NCI-H1105 treated with DMSO at 0.1 percent for 48 hours (cell line): ENCODE measurements around the gene RBP5.
A peak's percentile ranks its signal among the peaks of the same experiment; 100 is the strongest.

Experiments
- DNase-seq: peaks from one replicate; lab custom pipeline; 2025; lab: John Stamatoyannopoulos, UW

Gene RBP5

DNA sequence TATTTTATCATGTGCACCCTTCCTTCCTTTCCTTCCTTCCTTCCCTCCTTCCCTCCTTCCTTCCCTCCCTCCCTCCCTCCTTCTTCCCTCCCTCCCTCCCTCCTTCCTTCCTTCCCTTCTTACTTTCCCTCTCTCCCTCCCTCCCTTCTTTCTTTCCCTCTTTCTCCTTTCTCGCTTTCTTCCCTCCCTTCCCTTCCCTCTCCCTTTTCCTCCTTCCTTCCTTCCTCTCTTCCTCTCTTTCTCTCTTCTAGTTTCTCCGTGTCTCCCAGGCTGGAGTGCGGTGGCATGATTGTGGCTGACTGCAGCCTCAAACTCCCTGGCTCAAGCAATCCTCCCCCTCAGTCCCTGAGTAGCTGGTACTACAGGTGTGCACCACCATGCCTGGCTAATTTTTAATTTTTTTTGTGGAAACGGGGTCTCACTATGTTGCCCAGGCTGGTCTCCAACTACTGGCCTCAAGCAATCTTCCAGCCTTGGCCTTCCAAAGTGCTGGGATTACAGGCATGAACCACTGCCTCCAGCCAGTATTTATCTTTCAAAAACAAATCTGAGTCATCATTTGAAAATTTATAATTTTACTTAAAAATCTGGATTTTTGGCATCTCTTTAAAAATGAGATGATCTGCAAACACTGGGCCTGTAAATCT lies 27.5 kb downstream of the RBP5 start:
- no peak for DNase-seq

DNA sequence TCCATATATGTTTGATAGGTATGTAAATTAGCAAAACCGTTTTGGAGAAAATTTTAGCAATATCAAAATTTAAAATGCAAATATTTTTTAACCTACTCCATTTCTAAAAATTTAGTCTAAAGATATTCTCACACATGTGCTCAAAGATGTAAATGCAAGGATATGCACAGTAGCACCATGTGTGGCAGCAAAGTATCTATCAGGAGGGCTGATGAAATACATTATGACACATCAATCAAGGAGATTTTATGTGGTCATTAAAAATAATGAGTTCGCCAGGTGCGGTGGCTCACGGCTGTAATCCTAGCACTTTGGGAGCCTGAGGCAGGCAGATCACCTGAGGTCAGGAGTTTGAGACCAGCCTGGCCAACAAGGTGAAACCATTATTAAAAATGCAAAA lies 28.4 kb downstream of the RBP5 start:
- DNase-seq, result peak; percentile 41

DNA sequence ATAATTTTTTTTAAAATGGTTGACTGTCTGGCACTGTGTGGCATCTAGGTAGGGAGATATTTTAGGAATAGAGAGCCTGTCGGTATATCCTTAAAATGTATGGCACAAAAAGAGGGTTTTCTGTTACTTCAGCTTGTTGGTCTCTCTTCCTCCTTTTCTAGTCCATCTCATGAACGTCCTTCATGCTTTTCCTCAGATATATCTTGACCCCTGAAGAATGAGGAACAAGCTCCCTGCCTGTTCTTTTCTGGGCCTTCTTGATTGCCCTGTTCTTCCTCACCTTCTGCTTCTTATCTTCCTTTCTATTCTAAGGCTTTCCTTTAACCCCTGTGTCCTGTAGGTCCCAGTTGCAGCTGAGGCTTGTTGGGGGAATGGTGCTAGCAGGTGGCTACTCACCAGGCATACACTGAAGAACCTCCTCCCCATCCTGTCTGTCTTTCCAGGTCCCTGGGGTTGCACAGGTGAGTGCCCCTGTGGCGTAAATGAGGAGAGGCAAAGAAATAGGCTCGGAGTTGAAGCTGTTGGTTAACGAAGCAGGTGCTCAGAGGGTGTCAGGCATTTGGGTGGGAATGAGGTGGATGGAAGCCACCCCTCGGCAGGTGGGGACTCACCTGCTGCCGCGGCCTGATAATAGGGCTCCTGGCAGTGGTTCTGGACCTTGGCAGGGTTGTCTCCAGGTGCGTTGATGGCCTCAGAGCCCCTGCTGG lies 29.2 kb downstream of the RBP5 start:
- DNase-seq, result peak; percentile 81

DNA sequence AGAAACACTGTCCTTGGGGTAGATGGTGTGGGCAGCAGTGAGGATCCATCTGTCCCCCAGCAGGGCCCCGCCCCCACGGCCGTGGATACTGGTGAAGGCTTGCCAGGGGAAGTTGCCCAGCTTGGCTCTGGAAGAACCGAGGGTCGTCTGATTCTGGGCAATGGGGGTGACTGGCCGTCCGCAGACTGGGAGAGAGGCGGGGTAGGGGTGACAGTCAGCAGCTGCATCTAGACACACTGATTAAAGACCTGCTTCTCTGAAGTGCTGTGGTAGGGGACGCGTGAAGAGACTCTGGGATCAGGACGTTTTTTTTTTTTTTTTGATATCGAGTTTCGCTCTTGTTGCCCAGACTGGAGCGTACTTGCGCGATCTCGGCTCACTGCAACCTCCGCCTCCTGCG lies 31.7 kb downstream of the RBP5 start:
- DNase-seq, result peak; percentile 7

DNA sequence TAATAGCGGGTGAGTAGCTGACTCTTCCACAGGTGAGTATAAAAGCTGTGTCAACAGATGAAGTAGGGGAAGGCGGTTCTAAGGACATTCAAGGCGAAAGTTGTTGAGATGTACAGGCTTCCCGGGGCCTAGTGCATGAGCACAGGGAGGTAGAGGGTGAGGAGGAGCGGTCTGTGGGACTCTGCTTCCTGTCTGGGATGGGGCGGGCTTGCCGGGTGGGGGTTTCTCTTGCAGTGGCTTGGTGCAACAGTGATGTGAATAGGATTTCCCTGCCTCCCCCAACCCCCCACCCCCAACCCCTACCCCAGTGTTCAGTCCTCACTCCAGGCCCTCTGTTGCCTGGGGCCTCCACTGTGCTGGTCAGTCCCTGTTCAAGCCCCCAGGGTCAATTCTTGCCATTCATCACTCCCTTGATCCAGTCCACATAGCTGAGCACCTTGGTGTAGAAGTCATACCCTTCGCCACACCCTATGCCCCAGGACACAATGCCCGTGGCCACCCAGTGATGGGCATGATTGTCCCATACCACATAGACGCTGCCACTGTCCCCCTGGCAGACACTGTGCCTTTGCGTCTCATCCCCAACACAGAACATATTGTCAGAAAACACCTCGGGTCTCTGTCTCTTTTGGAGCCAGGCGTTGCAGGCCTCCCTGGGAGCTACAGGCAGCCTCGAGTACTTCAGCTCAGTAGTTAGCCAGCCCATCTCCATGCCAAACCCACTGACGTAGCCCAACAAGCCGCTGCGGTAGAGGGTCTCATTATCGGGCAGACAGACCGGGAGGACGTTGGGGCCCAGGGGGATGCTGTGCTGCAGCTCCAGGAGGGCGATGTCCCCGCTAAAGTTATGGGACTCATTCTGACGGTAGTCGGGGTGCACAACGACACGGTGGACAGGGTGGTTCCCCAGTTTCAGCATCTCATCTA lies 32.4 kb downstream of the RBP5 start:
- DNase-seq, result no peak

DNA sequence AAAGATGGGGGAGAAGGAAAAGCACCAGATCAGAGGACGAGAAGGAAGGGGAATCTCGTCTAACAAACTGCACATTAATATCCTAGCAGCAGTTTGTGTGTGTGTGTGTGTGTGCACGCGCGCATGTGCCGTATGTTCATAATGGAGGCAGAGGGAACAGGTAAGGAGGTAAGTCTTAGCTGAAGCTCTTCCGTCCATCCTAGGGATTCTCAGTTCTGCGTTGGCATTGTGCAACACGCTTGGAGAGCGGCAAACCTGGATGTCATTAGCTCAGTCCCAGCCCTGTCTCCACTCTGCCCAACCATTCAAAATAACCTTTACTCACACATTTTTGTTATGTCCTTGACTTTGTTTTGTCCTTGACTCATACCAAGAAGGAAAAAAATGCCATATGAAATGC lies 34.8 kb downstream of the RBP5 start:
- DNase-seq, result no peak

DNA sequence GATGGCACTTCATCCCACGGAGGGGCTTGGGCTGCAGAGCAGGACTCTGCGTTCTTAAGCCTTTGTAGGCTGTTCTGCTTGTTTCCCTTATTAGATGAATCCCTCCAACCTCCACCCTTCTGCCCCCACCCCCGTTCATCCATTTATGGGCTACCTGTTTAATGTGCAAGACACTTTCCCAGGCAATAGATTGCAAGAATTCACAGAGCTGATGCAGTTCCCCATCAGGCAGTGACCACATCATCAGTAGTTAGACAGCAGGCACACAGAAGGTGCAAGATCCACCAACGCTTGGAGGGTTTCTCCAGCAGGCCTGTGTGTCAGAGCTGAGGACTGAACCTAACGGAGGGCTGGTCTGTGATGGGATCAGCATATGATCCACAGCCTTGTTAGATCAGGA lies 35.2 kb downstream of the RBP5 start:
- no peak for DNase-seq

DNA sequence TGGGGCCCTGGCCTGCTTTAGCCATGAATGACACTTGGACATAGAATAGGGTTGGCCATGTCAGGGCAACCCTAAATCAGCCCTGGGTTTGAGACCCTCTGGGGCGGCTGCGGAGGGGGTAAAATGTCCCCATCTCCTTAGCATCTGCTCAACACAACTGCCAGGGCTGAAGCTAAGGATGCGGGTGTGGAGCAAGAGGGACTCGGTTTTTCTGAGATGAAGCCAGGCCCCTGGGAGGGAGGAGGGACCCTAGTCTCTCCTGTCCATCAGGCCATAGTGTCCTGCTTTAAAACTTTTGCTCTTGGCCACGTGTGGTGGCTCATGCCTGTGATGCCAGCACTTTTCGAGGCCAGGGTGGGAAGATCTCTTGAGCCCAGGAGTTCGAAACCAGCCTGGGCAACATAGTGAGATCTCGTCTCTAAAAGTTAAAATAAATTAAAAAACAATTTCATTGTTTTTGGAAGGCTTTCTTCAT lies 35.7 kb downstream of the RBP5 start:
- no peak for DNase-seq

DNA sequence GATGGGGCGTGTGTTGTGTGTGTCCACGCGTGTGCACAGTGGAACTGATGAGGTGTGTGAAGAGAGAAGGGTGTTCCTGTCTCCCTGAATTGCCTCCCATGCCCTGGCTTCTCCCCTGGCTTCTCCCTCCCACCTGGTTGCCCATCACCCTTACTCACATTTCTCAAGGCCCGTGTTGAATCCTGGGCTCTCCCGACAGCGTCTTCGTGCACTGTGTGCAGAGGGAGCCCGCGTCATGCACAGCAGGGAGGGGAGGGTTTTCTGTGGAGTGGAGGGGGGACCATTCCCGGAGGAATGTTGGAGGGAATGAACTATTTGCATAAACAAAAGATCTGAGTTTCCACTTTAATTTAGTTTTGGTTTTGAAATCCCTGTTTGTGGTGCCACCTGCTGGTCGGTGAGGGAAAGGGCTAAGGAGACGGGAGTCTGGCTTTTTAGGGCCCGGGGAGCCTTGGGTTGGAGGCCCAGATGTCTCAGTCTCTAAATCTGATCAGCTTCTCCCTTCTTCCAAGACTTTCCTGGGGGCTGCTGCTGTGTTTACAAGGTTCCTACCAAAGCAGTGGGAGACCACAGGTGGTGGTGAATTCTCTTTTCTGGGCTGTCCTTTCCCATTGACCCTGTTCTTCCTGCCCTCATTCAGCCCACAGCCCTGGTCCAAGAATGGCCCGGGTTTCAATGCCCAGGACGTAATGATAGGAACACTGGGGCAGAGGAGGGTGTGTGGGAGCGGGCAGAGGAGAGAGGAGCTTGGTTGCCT lies 36.3 kb downstream of the RBP5 start, which contains the start of gene C1R:
TSS of gene C1R (minus strand) at position 217 of the 757 bp plus-strand sequence. CDS start at position 160, 57 bp downstream.
- DNase-seq, result peak; percentile 63

DNA sequence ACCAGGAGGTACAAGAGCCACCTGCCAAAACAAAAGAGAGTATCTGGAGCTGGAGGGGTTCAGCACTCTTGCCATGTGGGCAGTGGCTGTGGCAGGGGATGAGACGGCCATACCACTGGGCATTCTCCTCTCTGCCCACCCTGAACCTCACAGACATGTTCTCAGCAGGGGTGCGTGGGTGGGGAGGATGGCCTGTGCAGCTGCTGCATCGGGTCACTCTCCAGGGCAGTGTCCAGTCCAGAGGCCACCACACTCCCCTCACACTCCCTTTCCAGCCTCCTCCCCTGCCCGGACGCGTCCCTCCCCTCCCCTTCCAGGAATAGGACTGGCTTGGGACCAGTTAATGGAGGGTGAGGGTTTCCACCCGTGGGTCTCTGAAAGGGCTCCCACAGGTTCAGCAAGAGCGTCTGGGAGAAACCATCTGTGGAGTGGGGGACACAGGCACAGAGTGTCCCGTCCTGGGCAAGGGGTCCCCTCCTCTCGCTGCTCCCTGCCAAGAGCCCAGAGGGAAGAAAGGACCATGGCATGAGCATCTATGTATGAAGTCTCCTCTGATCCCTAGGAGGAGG lies 36.9 kb downstream of the RBP5 start:
- DNase-seq, result no peak

DNA sequence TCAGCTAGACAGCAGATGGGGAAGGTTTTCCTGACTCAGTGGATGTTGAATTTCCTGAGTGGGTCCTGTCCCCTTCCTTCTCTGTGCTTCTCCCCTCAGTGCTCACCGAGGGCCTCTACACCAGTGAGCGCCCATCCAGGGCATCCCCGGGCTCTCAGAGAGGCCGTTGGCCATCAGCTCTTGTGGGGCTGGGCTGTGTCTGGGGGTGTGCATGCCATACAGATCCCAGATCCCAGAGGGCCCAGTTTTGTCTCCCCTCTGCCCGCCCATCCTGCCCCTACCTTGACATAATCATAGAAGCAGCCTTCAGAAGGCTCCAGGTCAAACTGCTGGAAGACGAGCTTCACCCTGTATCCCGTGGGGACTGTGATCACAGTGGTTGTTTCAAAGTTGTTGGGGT lies 37.5 kb downstream of the RBP5 start:
- no peak for DNase-seq

DNA sequence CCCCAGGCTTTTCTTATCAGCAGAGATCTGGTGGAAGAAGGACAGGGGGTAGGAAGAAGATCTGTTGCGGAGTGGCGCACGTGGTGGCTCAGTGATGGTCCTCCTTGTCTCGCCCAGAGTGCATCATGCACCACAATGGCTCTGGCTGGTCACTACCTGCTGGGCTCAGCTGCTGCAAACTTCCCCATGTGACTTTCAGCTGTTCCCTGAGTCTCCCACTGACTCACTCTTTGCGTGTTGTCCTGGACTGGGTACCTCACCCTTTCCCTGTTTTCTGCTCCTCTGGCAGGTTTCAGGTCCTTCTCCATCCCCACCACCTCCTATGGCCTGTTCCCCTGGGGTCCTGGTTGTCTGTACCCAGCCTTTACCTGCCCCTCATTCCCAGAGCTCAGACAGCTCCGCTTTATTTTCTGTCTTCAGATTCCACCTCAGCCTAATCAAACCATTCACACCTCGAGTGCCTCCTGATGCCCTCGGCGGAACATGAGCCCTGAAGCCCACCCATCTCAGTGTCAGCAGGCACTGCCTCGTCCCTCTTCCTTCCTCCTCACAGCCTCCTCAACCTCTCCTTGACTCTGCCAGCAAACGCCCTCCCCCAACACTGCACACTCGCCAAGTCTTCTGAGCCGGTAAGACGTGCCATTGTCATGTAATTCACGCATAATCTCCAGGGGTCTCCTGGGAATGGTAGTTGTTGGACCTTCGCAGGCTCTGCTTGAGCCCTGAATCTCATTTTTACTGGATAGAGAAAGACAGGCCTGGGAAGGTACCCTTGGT lies 38.3 kb downstream of the RBP5 start:
- no peak for DNase-seq

DNA sequence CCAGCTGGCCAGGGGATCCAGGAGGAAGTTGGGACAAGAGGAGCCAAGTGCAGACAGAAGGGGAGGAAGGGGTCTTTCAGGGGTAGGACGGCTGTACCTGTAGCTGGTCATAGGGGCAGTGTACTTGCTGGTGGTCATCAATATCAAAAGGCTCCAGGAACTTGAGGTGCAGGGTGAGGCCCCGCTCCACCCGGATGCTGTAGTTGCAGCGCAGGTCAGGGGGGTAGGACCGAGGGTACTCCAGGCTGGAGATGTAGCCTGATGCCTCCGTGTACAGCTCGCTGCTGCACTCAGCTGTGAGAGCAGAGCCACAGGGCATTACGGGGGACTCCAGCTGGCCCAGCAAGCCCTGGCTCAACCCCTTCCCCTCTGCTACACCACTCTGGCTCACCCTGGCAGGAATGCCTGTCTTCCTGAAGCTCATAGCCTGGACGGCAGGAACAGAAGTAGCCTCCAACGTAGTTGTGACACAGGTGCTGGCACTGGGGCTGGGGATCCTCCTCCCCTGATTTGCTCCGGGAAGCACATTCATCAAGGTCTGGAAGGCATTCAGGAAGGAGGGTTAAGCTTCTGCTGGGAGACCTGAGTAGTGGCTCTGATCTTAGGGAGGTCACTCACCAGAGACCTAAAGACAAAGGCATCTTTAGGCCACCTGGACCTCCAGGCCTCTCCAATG lies 39.4 kb downstream of the RBP5 start:
- DNase-seq, result no peak

DNA sequence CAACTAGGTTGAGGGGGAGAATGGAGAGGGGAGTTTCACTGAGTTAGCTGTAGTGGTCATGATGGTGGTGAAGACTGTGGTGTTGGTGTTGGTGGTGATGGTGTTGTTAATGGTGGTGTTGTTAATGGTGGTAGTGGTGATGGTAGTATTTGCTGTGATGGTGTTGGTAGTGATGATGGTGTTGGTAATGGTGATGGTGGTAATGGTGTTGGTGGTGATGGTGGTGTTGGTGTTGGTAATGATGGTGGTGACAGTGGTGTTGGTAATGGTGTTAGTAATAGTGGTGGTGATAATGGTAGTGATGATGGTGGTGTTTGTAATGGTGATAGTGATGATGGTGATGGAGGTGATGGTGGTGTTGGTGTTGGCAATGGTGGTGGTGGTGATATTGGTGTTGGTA lies 45.6 kb downstream of the RBP5 start:
- no peak for DNase-seq

DNA sequence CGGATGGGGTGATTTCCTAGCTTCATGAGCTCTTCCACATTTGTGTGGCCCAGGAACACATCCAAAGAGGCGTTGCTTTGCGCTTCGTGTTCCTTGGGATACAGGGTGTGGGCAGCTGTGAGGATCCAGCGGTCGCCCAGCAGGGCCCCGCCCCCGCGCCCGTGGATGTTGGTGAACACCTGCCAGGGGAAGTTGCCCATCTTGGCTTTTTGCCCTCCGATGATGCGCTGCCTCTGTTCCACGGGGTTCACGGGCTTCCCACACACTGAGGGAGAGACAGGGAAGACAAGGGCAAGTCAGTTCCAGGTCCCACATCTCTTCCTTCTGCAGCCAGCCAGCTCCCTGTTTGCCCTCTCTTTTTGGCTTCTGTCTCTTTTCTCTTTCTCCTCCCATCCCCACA lies 47.7 kb downstream of the RBP5 start:
- DNase-seq, result no peak

DNA sequence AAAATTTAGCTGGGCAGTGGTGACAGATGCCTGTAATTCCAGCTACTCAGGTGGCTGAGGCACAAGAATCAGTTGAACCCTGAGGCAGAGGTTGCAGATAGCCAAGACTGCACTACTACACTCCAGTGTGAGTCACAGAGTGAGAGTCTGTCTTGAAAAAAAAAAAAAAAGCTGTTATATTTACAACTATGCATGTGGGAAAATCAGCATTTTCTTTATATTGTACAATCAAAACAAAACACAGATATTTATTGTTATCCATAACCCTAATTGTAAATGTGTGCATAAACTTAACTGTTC lies 48.9 kb downstream of the RBP5 start:
- DNase-seq, result no peak

DNA sequence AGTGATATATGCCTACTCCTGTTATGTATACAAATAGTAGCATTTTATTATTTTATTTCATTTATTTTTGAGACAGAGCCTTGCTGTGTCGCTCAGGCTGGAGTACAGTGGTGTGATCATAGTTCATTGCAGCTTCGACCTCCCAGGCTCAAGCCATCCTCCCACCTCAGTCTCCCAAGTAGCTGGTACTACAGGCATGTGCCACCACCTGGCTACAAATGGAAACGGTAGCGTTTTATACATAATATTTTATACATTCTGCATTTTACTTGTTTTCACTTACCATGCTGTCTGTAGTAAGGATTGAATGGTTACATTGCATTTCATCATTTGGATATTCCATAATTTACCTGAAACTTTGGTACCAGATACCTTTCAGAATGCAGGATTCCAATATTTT lies 50.5 kb downstream of the RBP5 start:
- DNase-seq, result no peak

DNA sequence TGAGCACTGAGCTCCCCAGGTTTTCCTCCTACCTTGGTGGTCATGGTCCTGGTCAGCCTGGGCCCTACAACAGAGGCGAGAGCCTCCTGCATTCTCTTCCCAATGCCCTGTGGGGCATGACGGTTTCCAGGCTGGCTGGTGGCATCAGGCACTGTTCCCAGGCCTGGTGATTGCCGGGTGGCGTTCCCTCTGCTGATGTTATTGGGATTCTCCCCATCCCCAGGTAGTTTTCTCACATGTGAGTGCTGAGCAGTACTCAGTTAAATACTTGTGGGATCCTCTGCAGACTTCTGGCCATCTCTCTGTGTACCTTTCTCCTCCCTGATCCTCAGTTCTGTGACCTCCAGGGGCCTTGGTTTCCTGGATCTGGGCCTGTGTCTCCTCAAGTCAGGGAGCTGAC lies 52.2 kb downstream of the RBP5 start:
- DNase-seq, result no peak

DNA sequence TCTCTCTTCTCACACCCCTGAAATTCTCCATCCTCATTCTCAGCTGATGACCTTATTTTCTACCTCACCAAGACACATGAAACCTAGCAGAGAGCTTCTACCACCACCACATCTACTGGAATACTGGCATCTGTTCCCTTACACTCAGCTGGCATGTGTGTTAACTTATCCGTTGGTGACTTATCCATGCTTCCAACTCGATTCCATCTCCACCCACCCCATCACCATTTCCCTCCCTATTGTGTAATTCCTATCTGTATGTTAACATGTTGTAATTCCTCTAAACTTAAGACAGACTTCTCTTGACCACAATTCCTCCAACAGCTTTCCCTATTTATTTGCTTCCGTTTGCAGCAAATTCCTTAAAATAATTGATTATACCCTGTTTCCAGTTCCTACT lies 52.8 kb downstream of the RBP5 start:
- DNase-seq, result no peak

DNA sequence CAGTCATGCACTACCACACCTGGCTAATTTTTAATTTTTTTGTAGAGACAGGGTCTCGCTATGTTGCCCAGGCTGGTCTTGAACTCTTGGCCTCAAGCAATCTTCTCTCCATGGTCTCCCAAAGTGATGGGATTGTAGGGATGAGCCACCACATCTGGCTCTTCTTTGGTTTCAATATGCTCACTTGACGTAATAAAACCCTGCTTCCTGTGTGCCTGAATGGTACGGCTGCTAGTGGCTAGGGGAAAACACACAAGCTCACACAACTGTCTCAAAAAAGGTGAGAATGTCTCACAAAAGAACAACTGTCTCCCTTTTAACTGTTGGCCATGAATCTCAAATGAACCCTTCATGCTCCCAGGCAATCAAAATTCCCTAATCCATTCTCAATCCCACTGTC lies 53.2 kb downstream of the RBP5 start:
- DNase-seq, result no peak
